HepG2 (cell line): Measurements from ENCODE around the gene FARSB. TPM values are rescaled to one million over a fixed set of nuclear protein-coding genes. Genes with fewer than 3 reads are reported as not detected.

Source experiments
- ATF1 ChIP-seq: IDR thresholded peaks from 2 replicates; pipeline ENCODE4 v1.6.1; 2016; ENCODE audit warnings: mild to moderate bottlenecking, control low read depth
- BORCS8-MEF2B ChIP-seq: sonication (generic); formaldehyde crosslinking; IDR thresholded peaks from 2 replicates; pipeline ENCODE4 v1.8.0; 2022; ENCODE audit warnings: mild to moderate bottlenecking, missing genetic modification reagents
- DMAP1 ChIP-seq: IDR thresholded peaks from 2 replicates; pipeline ENCODE4 v1.6.1; 2016
- ESRRA ChIP-seq: sonication (generic); formaldehyde crosslinking; IDR thresholded peaks from 2 replicates; pipeline ENCODE4 v1.5.1; 2020; ENCODE audit warnings: mild to moderate bottlenecking, low read depth, missing genetic modification reagents
- HOXA7 ChIP-seq: sonication (generic); formaldehyde crosslinking; IDR thresholded peaks from 2 replicates; pipeline ENCODE4 v1.8.1; 2022; ENCODE audit warnings: mild to moderate bottlenecking, missing genetic modification reagents, moderate library complexity
- KAT2B ChIP-seq: fragments of 150-350 bp; IDR thresholded peaks from 2 replicates; pipeline ENCODE4 v1.6.1; 2014; ENCODE audit warnings: low read depth, low read length, borderline replicate concordance
- MIER2 ChIP-seq: IDR thresholded peaks from 2 replicates; pipeline ENCODE4 v1.6.1; 2016; ENCODE audit warnings: missing biosample characterization, missing genetic modification reagents
- MYNN ChIP-seq: sonication (generic); formaldehyde crosslinking; IDR thresholded peaks from 2 replicates; pipeline ENCODE4 v1.4.0; 2020; ENCODE audit warnings: mild to moderate bottlenecking, low read depth, missing genetic modification reagents
- SAFB2 ChIP-seq: sonication (generic); formaldehyde crosslinking; IDR thresholded peaks from 2 replicates; pipeline ENCODE4 v1.5.1; 2020; ENCODE audit warnings: missing genetic modification reagents, low read depth, mild to moderate bottlenecking, borderline replicate concordance
- SETDB1 ChIP-seq: sonication (generic); formaldehyde crosslinking; IDR thresholded peaks from 2 replicates; pipeline ENCODE4 v1.5.1; 2020; ENCODE audit warnings: missing genetic modification reagents, mild to moderate bottlenecking, borderline replicate concordance
- SIX4 ChIP-seq: sonication (generic); formaldehyde crosslinking; IDR thresholded peaks from 2 replicates; pipeline ENCODE4 v1.4.0; 2020; ENCODE audit warnings: missing genetic modification reagents
- UBTF ChIP-seq: sonication (generic); formaldehyde crosslinking; IDR thresholded peaks from 2 replicates; pipeline ENCODE4 v1.4.0; 2020; ENCODE audit warnings: mild to moderate bottlenecking, missing genetic modification reagents
- ZMAT3 ChIP-seq: sonication (generic); formaldehyde crosslinking; conservative IDR thresholded peaks from 2 replicates; pipeline ENCODE4 v1.7.0; 2021; ENCODE audit warnings: missing genetic modification reagents
- ZNF180 ChIP-seq: sonication (generic); formaldehyde crosslinking; IDR thresholded peaks from 2 replicates; pipeline ENCODE4 v1.4.0; 2020; ENCODE audit warnings: low read depth, missing genetic modification reagents, borderline replicate concordance
- ZNF274 ChIP-seq: sonication (generic); formaldehyde crosslinking; IDR thresholded peaks from 2 replicates; pipeline ENCODE4 v1.5.1; 2020; ENCODE audit warnings: mild to moderate bottlenecking, missing genetic modification reagents
- ZNF281 ChIP-seq: sonication (generic); formaldehyde crosslinking; IDR thresholded peaks from 2 replicates; pipeline ENCODE4 v1.4.0; 2020; ENCODE audit warnings: missing genetic modification reagents, borderline replicate concordance
- ZNF484 ChIP-seq: sonication (generic); formaldehyde crosslinking; IDR thresholded peaks from 2 replicates; pipeline ENCODE4 v1.5.1; 2020; ENCODE audit warnings: mild to moderate bottlenecking, low read depth, missing genetic modification reagents, borderline replicate concordance
- ZNF800 ChIP-seq: sonication (generic); formaldehyde crosslinking; IDR thresholded peaks from 2 replicates; pipeline ENCODE4 v1.4.0; 2020; ENCODE audit warnings: missing genetic modification reagents
- ZNF841 ChIP-seq: sonication (generic); formaldehyde crosslinking; IDR thresholded peaks from 2 replicates; pipeline ENCODE4 v1.8.1; 2023; ENCODE audit warnings: missing genetic modification reagents, borderline replicate concordance
- ZZZ3 ChIP-seq: sonication (generic); formaldehyde crosslinking; IDR thresholded peaks from 2 replicates; pipeline ENCODE4 v1.4.0; 2020; ENCODE audit warnings: missing genetic modification reagents, mild to moderate bottlenecking, borderline replicate concordance
- polyA plus RNA-seq, 8 experiments: library from polyadenylated mRNA; depleted of rRNA in 3 of 8; stranded (reverse) in 7 of 8; unstranded in 1 of 8; fragments of >200 nt; fragmentation: Illumina TruSeq in 4 of 8; extraction: Trizol in 4 of 8; gene quantifications; 2 replicates each; pipeline versions ENCODE4 v1.2.1 to v1.2.3, GENCODE V29; 2011 to 2016; ENCODE audit warnings: low read depth in 4 of 8, missing spikeins in 1 of 8, mixed read lengths in 1 of 8; ENCODE audit not compliant: insufficient read depth in 1 of 8
- total RNA-seq, 5 experiments: library from RNA; depleted of rRNA; stranded (reverse); fragments of >200 nt; fragmentation: Illumina TruSeq; extraction: Trizol; gene quantifications; 2 replicates each; pipeline ENCODE4 v1.2.3, GENCODE V29; 2016; ENCODE audit warnings: low read depth in 1 of 5
- TF ChIP-seq, protein P1 (sequence below): sonication (generic); formaldehyde crosslinking; conservative IDR thresholded peaks from 2 replicates; pipeline ENCODE4 v1.4.0; 2020; ENCODE audit warnings: missing genetic modification reagents
- TF ChIP-seq, protein P2 (sequence below): IDR thresholded peaks from 2 replicates; pipeline ENCODE4 v1.6.1; 2012; ENCODE audit warnings: inconsistent platforms

Gene FARSB
- total and polyA plus RNA-seq, 2 of the 13 experiments (the other 11 are each of a cell fraction or from before 2014, with no cell fraction given), result 23.3 to 45.9 TPM

DNA sequence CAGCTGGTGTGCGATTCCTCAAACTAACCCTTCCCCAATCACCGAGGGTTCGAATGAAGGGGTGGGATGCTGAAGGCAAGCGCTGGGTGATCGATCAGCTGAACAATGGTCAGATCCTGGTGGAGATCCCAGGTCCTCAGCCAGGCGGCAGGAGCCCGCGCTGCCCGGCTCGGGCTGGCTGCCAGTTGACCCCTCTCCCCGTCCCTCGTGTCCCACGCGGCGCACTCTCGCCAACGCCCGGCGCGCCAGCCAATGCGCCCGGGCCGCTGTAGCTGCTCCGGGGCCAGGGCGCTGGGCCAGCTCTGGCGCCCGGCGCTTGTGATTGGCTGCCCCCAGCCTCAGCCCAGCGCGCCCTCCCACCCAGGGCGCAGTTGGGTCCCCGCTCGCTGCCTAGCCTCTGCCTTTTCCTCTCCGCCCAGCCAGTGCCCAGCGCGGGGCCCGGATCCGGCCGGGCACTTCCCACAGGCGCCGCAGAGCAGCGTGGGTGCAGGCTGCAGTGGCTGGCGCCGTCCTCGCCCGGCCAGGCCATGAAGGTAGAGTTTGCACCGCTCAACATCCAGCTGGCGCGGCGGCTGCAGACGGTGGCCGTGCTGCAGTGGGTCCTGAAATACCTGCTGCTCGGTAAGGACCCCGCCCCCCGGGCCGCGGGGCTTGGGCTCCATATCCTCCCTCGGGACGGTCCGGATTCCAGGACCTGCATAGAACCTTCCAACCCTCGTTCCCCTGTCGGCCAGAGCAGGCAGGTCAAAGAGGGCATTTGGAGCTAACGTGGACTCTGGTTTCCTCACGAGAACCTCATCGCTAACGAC lies 15.6 kb upstream of the FARSB start, which contains the start of gene MOGAT1 (continued):
- TF ChIP-seq UBTF (CRISPR knock-in tag) (peak; percentile 95), SIX4 (CRISPR knock-in tag) (no peak), ZZZ3 (no peak), SAFB2 (CRISPR knock-in tag) (peak; percentile 92), DMAP1 (CRISPR knock-in tag) (peak; percentile 90), ZNF841 (CRISPR knock-in tag) (no peak; the same call in 1 of the 2 replicates), ZNF274 (CRISPR knock-in tag) (peak; percentile 94), BORCS8-MEF2B (CRISPR knock-in tag) (peak; percentile 61; the same call in 1 of the 2 replicates), ZNF800 (CRISPR knock-in tag) (peak; percentile 99), ZNF484 (CRISPR knock-in tag) (peak; percentile 35; the same call in 1 of the 2 replicates), HOXA7 (CRISPR knock-in tag) (no peak), MYNN (CRISPR knock-in tag) (no peak; the same call in 1 of the 2 replicates), ZNF281 (CRISPR knock-in tag) (peak; percentile 24), KAT2B (no peak), ESRRA (CRISPR knock-in tag) (no peak; the same call in 1 of the 2 replicates), ATF1 (CRISPR knock-in tag) (no peak), SETDB1 (CRISPR knock-in tag) (no peak), MIER2 (peak; percentile 17; the same call in 1 of the 2 replicates), ZMAT3 (CRISPR knock-in tag) (peak; percentile 94), ZNF180 (CRISPR knock-in tag) (no peak)
- TF ChIP-seq, protein P1, sequence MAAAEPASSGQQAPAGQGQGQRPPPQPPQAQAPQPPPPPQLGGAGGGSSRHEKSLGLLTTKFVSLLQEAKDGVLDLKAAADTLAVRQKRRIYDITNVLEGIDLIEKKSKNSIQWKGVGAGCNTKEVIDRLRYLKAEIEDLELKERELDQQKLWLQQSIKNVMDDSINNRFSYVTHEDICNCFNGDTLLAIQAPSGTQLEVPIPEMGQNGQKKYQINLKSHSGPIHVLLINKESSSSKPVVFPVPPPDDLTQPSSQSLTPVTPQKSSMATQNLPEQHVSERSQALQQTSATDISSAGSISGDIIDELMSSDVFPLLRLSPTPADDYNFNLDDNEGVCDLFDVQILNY, result peak; percentile 66; the same call in 1 of the 2 replicates
- TF ChIP-seq, protein P2, sequence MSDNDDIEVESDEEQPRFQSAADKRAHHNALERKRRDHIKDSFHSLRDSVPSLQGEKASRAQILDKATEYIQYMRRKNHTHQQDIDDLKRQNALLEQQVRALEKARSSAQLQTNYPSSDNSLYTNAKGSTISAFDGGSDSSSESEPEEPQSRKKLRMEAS, result peak; percentile 99
